ENCODE data around the gene NFIC.

GRCh38 chr19:3333662-3334061, 32.7 kb upstream of the NFIC start:
- TF ChIP-seq YY1 (IDR thresholded peaks at IDR 0.05; ENCODE audit: insufficient read depth, insufficient read length) (no peak), ZNF274 (IDR thresholded peaks at IDR 0.05; ENCODE audit: low read depth, low read length) (no peak)
